Progenitor cell of endocrine pancreas (in vitro differentiated cells): ENCODE results near the gene GCAT. TPM values are rescaled to one million over a fixed set of nuclear protein-coding genes. Genes with fewer than 3 reads are reported as not detected.

Experiments
- DNase-seq: peaks from one replicate; pipeline ENCODE4 v3.0.0; 2021; ENCODE audit warnings: low spot score; ENCODE audit not compliant: unreplicated experiment
- H3K27ac Mint-ChIP-seq: 2 replicates; pipeline ENCODE4 v1.8.0; 2021; ENCODE audit warnings: mild to moderate bottlenecking, moderate library complexity, mixed read lengths
- H3K27me3 Mint-ChIP-seq: 2 replicates; pipeline ENCODE4 v1.8.0; 2021; ENCODE audit warnings: mixed read lengths
- H3K36me3 Mint-ChIP-seq: 2 replicates; pipeline ENCODE4 v1.8.0; 2022; ENCODE audit warnings: mixed read lengths; ENCODE audit not compliant: insufficient read depth
- H3K4me1 Mint-ChIP-seq: 2 replicates; pipeline ENCODE4 v1.8.0; 2021; ENCODE audit warnings: low read depth, mixed read lengths
- H3K4me3 Mint-ChIP-seq: 2 replicates; pipeline ENCODE4 v1.8.0; 2021; ENCODE audit warnings: low read depth, mild to moderate bottlenecking, moderate library complexity, mixed read lengths
- H3K9me3 Mint-ChIP-seq: 2 replicates; pipeline ENCODE4 v1.8.0; 2021; ENCODE audit warnings: low read depth, mixed read lengths
- CTCF ChIP-seq: fragments of 200-600 bp; sonication (generic); IDR thresholded peaks from one replicate; pipeline ENCODE4 v1.5.0; 2021; ENCODE audit warnings: antibody characterized with exemption, mild to moderate bottlenecking; ENCODE audit not compliant: unreplicated experiment
- total RNA-seq: library from RNA; stranded (reverse); gene quantifications from 2 replicates; pipeline ENCODE4 v1.2.1, GENCODE V29; 2021

The GCAT gene
- total RNA-seq, 1 donor from 2014 or later: 20.2 TPM

GRCh38 chr22:37803195-37803638 lies 4.5 kb upstream of the GCAT start:
- Mint-ChIP-seq H3K4me1 (peaks cover 31% of the 10 kb centered on the region), H3K27me3 (peaks cover 3% of the 10 kb centered on the region), H3K36me3 (no peaks in the 10 kb centered on the region), H3K27ac (peak overlapping the region; percentile 91), H3K4me3 (peak overlapping the region; percentile 83), H3K9me3 (no peaks in the 10 kb centered on the region)
- TF ChIP-seq CTCF: no peak
- no peak for DNase-seq

GRCh38 chr22:37803639-37804351 lies 3.9 kb upstream of the GCAT start:
- Mint-ChIP-seq H3K27me3 (peaks cover 3% of the 10 kb centered on the region), H3K36me3 (no peaks in the 10 kb centered on the region), H3K9me3 (no peaks in the 10 kb centered on the region), H3K4me3 (peak overlapping the region; percentile 83), H3K27ac (peak overlapping the region; percentile 91), H3K4me1 (peaks cover 33% of the 10 kb centered on the region)
- DNase-seq: no peak
- no peak for TF ChIP-seq CTCF

GRCh38 chr22:37804352-37804880 lies 3.3 kb upstream of the GCAT start:
- Mint-ChIP-seq H3K27ac (peak overlapping the region; percentile 91), H3K4me1 (peaks cover 34% of the 10 kb centered on the region), H3K27me3 (peaks cover 3% of the 10 kb centered on the region), H3K9me3 (no peaks in the 10 kb centered on the region), H3K36me3 (no peaks in the 10 kb centered on the region), H3K4me3 (peak overlapping the region; percentile 83)
- no peak for DNase-seq
- no peak for TF ChIP-seq CTCF

- Mint-ChIP-seq H3K4me1 (peaks cover 36% of the 10 kb centered on the region), H3K27me3 (peaks cover 2% of the 10 kb centered on the region), H3K4me3 (peak overlapping the region; percentile 84), H3K27ac (peak overlapping the region; percentile 95), H3K36me3 (no peaks in the 10 kb centered on the region), H3K9me3 (no peaks in the 10 kb centered on the region)
- no peak for TF ChIP-seq CTCF
- DNase-seq: peak; percentile 69
Measured at GRCh38 chr22:37804881-37805809, 2.6 kb upstream of the GCAT start.

GRCh38 chr22:37805810-37806277 lies 1.9 kb upstream of the GCAT start:
- no peaks in the 10 kb centered on the region for H3K27me3 Mint-ChIP-seq
- peaks cover 36% of the 10 kb centered on the region for H3K4me1 Mint-ChIP-seq
- H3K27ac Mint-ChIP-seq: peak overlapping the region; percentile 95
- H3K36me3 Mint-ChIP-seq: no peaks in the 10 kb centered on the region
- no peaks in the 10 kb centered on the region for H3K9me3 Mint-ChIP-seq
- no peak for DNase-seq
- no peak for TF ChIP-seq CTCF
- peak overlapping the region; percentile 84 for H3K4me3 Mint-ChIP-seq
